Hepatocyte (in vitro differentiated cells): ENCODE results near the gene MAFF. TPM values are rescaled to one million over a fixed set of nuclear protein-coding genes. Genes with fewer than 3 reads are reported as not detected.
A peak's percentile ranks its signal among the peaks of the same experiment; 100 is the strongest.

Experiments
- DNase-seq: peaks from one replicate; pipeline ENCODE4 v3.0.0-alpha.2; 2016; ENCODE audit warnings: low spot score
- H2AFZ ChIP-seq: fragments of 200-600 bp; sonication (generic); 2 replicates; pipeline ENCODE4 v1.6.0; 2016; ENCODE audit warnings: antibody characterized with exemption, mild to moderate bottlenecking
- H3K27ac ChIP-seq: fragments of 200-600 bp; sonication (generic); 2 replicates; pipeline ENCODE4 v1.5.1; 2016; ENCODE audit warnings: mild to moderate bottlenecking
- H3K27me3 ChIP-seq: fragments of 200-600 bp; sonication (generic); 2 replicates; pipeline ENCODE4 v1.6.1; 2016
- H3K36me3 ChIP-seq: fragments of 200-600 bp; sonication (generic); replicated peaks from 2 replicates; pipeline ENCODE4 v1.5.1; 2016; ENCODE audit warnings: low read depth; ENCODE audit not compliant: insufficient read depth
- H3K4me1 ChIP-seq: fragments of 200-600 bp; sonication (generic); 2 replicates; pipeline ENCODE4 v1.5.1; 2016; ENCODE audit warnings: mild to moderate bottlenecking, moderate library complexity; ENCODE audit not compliant: insufficient read depth
- H3K4me2 ChIP-seq: fragments of 200-600 bp; sonication (generic); 2 replicates; pipeline ENCODE4 v1.6.0; 2016
- H3K4me3 ChIP-seq: fragments of 200-600 bp; sonication (generic); 2 replicates; pipeline ENCODE4 v1.5.1; 2016; ENCODE audit warnings: mild to moderate bottlenecking
- H3K79me2 ChIP-seq: fragments of 200-600 bp; sonication (generic); 2 replicates; pipeline ENCODE4 v1.6.0; 2017; ENCODE audit warnings: mild to moderate bottlenecking
- H3K9me2 ChIP-seq: fragments of 200-600 bp; sonication (generic); replicated peaks from 2 replicates; pipeline ENCODE4 v1.6.0; 2017; ENCODE audit warnings: mild to moderate bottlenecking; ENCODE audit not compliant: insufficient read depth
- H3K9me3 ChIP-seq: fragments of 200-600 bp; sonication (generic); 2 replicates; pipeline ENCODE4 v1.5.1; 2016; ENCODE audit warnings: low read depth, mild to moderate bottlenecking
- H4K20me1 ChIP-seq: fragments of 200-600 bp; sonication (generic); 2 replicates; pipeline ENCODE4 v1.6.0; 2016; ENCODE audit warnings: mild to moderate bottlenecking; ENCODE audit not compliant: insufficient read depth, poor library complexity, severe bottlenecking
- EZH2 ChIP-seq: fragments of 200-600 bp; sonication (generic); IDR thresholded peaks from 2 replicates; pipeline ENCODE4 v1.6.1; 2016; ENCODE audit warnings: antibody characterized with exemption, mild to moderate bottlenecking, borderline replicate concordance
- EZH2phosphoT487 ChIP-seq: fragments of 200-600 bp; sonication (generic); IDR thresholded peaks from one replicate; pipeline ENCODE4 v1.6.1; 2018; ENCODE audit warnings: antibody characterized with exemption, mild to moderate bottlenecking, low read depth, moderate library complexity; ENCODE audit not compliant: unreplicated experiment, severe bottlenecking
- WGBS: methylation state at CpG from one replicate; pipeline ENCODE4 v1.1.6; 2016; ENCODE audit warnings: low lambda C conversion rate; ENCODE audit errors: missing lambda C conversion rate; 5-methylcytosine and 5-hydroxymethylcytosine counted together
- polyA plus RNA-seq: library from polyadenylated mRNA; unstranded; fragments of >200 nt; fragmentation: Nextera tagmentation; extraction: Ambion mirVana; gene quantifications from 2 replicates; pipeline ENCODE4 v1.2.1, GENCODE V29; 2016
- total RNA-seq: library from RNA; depleted of rRNA; stranded (reverse); fragments of >200 nt; gene quantifications from 2 replicates; pipeline ENCODE4 v1.2.3, GENCODE V29; 2014
- TF ChIP-seq, protein P1 (sequence below): fragments of 200-600 bp; sonication (generic); IDR thresholded peaks from 2 replicates; pipeline ENCODE4 v1.5.1; 2016; ENCODE audit warnings: antibody characterized with exemption, mild to moderate bottlenecking; ENCODE audit not compliant: poor library complexity

MAFF gene
- total and polyA plus RNA-seq, 2 experiments from 2014 or later, result 67.2 to 70.4 TPM

- WGBS, result 86% methylated on average over 13 of the region's 13 CpGs
- peak overlapping the region; percentile 92 for H3K27ac ChIP-seq
These were observed 35.7 kb upstream of the MAFF start for GRCh38 chr22:38165922-38166593.

DNA sequence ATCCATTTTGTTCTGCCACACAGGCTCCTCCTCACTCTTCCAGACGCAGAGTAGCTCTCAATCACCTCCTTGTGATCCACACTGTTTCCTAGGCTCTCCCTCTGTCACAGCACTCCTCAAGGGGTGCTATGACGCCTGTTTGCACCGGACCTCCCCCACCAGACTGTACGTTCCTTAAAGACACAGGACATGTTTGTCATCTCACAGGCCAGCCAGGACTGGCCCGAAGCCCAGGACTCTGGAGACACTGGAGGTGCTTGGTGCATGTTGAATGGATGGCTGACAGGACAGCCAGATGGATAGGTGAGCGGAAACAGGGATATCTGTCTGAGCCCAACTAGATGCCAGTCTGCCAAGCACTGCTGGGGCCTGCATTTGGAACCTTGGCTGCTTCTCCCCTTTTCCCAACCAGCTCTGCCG is 33.8 kb upstream of the MAFF start:
- no peak for DNase-seq
- no peak overlapping the region for H3K4me2 ChIP-seq
- H3K9me2 ChIP-seq, result no peaks in the 10 kb centered on the region
- H3K36me3 ChIP-seq, result no peaks in the 10 kb centered on the region
- H3K27me3 ChIP-seq, result no peaks in the 10 kb centered on the region
- H3K79me2 ChIP-seq, result no peaks in the 10 kb centered on the region
- H4K20me1 ChIP-seq, result no peaks in the 10 kb centered on the region
- WGBS, result 84% methylated on average over 7 of the region's 7 CpGs
- no peak overlapping the region for H3K4me3 ChIP-seq
- H3K4me1 ChIP-seq, result peaks cover 20% of the 10 kb centered on the region
- no peaks in the 10 kb centered on the region for H3K9me3 ChIP-seq
- no peak overlapping the region for H3K27ac ChIP-seq
- H2AFZ ChIP-seq, result no peak overlapping the region
- TF ChIP-seq EZH2phosphoT487, result no peak
- TF ChIP-seq, protein P1, sequence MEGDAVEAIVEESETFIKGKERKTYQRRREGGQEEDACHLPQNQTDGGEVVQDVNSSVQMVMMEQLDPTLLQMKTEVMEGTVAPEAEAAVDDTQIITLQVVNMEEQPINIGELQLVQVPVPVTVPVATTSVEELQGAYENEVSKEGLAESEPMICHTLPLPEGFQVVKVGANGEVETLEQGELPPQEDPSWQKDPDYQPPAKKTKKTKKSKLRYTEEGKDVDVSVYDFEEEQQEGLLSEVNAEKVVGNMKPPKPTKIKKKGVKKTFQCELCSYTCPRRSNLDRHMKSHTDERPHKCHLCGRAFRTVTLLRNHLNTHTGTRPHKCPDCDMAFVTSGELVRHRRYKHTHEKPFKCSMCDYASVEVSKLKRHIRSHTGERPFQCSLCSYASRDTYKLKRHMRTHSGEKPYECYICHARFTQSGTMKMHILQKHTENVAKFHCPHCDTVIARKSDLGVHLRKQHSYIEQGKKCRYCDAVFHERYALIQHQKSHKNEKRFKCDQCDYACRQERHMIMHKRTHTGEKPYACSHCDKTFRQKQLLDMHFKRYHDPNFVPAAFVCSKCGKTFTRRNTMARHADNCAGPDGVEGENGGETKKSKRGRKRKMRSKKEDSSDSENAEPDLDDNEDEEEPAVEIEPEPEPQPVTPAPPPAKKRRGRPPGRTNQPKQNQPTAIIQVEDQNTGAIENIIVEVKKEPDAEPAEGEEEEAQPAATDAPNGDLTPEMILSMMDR, result no peak
- TF ChIP-seq EZH2, result no peak

More at GRCh38 chr22:38165922-38166593, 35.7 kb upstream of the MAFF start:
- H3K36me3 ChIP-seq, result no peaks in the 10 kb centered on the region
- no peaks in the 10 kb centered on the region for H3K9me3 ChIP-seq
- no peaks in the 10 kb centered on the region for H4K20me1 ChIP-seq
- H3K4me2 ChIP-seq, result no peak overlapping the region
- H2AFZ ChIP-seq, result no peak overlapping the region
- no peak for DNase-seq
- peaks cover 20% of the 10 kb centered on the region for H3K4me1 ChIP-seq
- H3K27me3 ChIP-seq, result no peaks in the 10 kb centered on the region
- no peaks in the 10 kb centered on the region for H3K79me2 ChIP-seq
- H3K4me3 ChIP-seq, result no peak overlapping the region
- TF ChIP-seq, protein P1, result no peak
- TF ChIP-seq EZH2 (no peak), EZH2phosphoT487 (no peak)
- no peaks in the 10 kb centered on the region for H3K9me2 ChIP-seq

DNA sequence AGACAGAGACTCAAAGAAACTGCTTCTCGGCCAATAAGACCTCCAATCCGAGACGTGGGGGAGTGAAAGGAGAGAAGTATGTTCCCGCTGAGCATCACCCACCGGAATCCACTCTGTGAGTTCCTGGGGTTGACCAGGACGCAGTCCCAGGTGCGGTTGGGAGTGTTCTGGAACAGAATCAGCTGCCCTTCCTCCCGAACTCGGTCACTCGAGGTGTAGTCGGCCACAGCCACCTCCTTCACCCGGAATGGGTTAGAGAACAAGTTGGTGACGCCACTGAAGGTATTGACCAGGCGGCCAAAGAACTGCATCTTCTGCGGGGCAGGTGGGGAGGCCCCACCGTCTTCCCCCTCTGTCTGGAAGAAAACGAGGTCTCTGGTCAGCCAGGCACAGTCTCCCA is 32.7 kb upstream of the MAFF start:
- DNase-seq, result no peak
- Histone ChIP-seq H3K27me3 (no peaks in the 10 kb centered on the region), H4K20me1 (no peaks in the 10 kb centered on the region), H3K27ac (no peak overlapping the region), H3K4me3 (no peak overlapping the region), H3K9me2 (no peaks in the 10 kb centered on the region), H2AFZ (no peak overlapping the region), H3K9me3 (no peaks in the 10 kb centered on the region), H3K79me2 (no peaks in the 10 kb centered on the region), H3K4me1 (peaks cover 10% of the 10 kb centered on the region), H3K4me2 (no peak overlapping the region), H3K36me3 (no peaks in the 10 kb centered on the region)
- WGBS, result 95% methylated on average over 17 of the region's 17 CpGs
- TF ChIP-seq EZH2 (no peak), EZH2phosphoT487 (no peak)
- TF ChIP-seq, protein P1, result no peak

DNA sequence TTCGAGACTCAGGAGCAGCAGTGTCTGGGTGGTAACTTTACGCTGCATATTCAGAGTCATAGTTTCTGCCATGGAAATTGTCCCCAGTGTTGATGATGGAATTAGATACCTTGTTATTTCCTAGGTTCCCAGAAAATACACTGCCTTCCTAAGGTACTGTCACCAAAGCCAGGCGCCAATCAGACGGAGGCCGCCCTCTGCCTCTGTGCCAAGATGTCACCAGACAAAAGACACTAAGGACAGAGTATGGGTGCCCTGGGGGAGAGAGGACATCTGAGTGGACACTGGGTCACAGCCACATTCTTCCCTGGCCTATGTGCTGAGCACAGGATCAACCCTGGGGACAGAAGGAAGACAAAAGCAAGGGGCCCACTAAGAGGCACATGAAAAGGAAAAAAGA is 31.3 kb upstream of the MAFF start:
- H3K27ac ChIP-seq, result no peak overlapping the region
- TF ChIP-seq, protein P1, result no peak
- TF ChIP-seq EZH2, result no peak
- TF ChIP-seq EZH2phosphoT487, result no peak
- no peaks in the 10 kb centered on the region for H3K36me3 ChIP-seq
- WGBS, result 88% methylated on average over 5 of the region's 5 CpGs
- H3K4me3 ChIP-seq, result no peak overlapping the region
- no peak for DNase-seq
- no peak overlapping the region for H3K4me2 ChIP-seq
- no peaks in the 10 kb centered on the region for H3K9me2 ChIP-seq
- H3K9me3 ChIP-seq, result no peaks in the 10 kb centered on the region
- no peak overlapping the region for H2AFZ ChIP-seq
- no peaks in the 10 kb centered on the region for H4K20me1 ChIP-seq
- H3K79me2 ChIP-seq, result no peaks in the 10 kb centered on the region
- H3K27me3 ChIP-seq, result no peaks in the 10 kb centered on the region
- H3K4me1 ChIP-seq, result no peaks in the 10 kb centered on the region
